H9 (cell line): ENCODE results near the gene CAMK2B. TPM values are rescaled to one million over a fixed set of nuclear protein-coding genes. Genes with fewer than 3 reads are reported as not detected.

Source experiments
- DNase-seq: peaks from one replicate; pipeline ENCODE4 v3.0.0-alpha.2; 2017
- H2AFZ ChIP-seq: one replicate; pipeline ENCODE4 v1.6.1; 2013; ENCODE audit warnings: mild to moderate bottlenecking, low read length, control low read depth, moderate library complexity
- H2AK5ac ChIP-seq: 2 replicates; pipeline ENCODE4 v1.6.1; 2013; ENCODE audit warnings: low read length, control low read depth, mixed read lengths; ENCODE audit not compliant: insufficient read length
- H2BK120ac ChIP-seq: one replicate; pipeline ENCODE4 v1.6.1; 2013; ENCODE audit warnings: low read depth, mild to moderate bottlenecking, low read length, control low read depth, inconsistent platforms; ENCODE audit not compliant: poor library complexity, severe bottlenecking
- H2BK12ac ChIP-seq: 2 replicates; pipeline ENCODE4 v1.6.1; 2013; ENCODE audit warnings: low read length, control low read depth, mixed read lengths, low read depth; ENCODE audit not compliant: insufficient read length
- H2BK15ac ChIP-seq: 2 replicates; pipeline ENCODE4 v1.6.1; 2013; ENCODE audit warnings: low read depth, low read length, control low read depth
- H2BK20ac ChIP-seq: one replicate; pipeline ENCODE4 v1.6.1; 2013; ENCODE audit warnings: low read depth, mild to moderate bottlenecking, low read length, control low read depth, inconsistent platforms; ENCODE audit not compliant: poor library complexity, severe bottlenecking
- H2BK5ac ChIP-seq: 2 replicates; pipeline ENCODE4 v1.6.1; 2013; ENCODE audit warnings: low read length, control low read depth, mixed read lengths; ENCODE audit not compliant: insufficient read length
- H3K14ac ChIP-seq: 2 replicates; pipeline ENCODE4 v1.6.1; 2013; ENCODE audit warnings: low read length, control low read depth; ENCODE audit not compliant: insufficient read depth
- H3K18ac ChIP-seq: 2 replicates; pipeline ENCODE4 v1.6.1; 2013; ENCODE audit warnings: low read depth, mild to moderate bottlenecking, mixed read lengths, low read length, control low read depth; ENCODE audit not compliant: insufficient read length
- H3K23ac ChIP-seq: 2 replicates; pipeline ENCODE4 v1.6.1; 2013; ENCODE audit warnings: low read length, control low read depth, mixed read lengths, low read depth; ENCODE audit not compliant: insufficient read length
- H3K23me2 ChIP-seq: 2 replicates; pipeline ENCODE4 v1.6.1; 2013; ENCODE audit warnings: low read depth, mild to moderate bottlenecking, mixed read lengths, low read length, control low read depth; ENCODE audit not compliant: insufficient read length, poor library complexity, severe bottlenecking
- H3K27ac ChIP-seq: 2 replicates; pipeline ENCODE4 v1.5.1; 2013; ENCODE audit warnings: low read length, control low read depth, mixed read lengths, low read depth; ENCODE audit not compliant: insufficient read length
- H3K27me3 ChIP-seq: 2 replicates; pipeline ENCODE4 v1.6.1; 2013; ENCODE audit warnings: low read length, control low read depth, inconsistent platforms; ENCODE audit not compliant: insufficient read depth
- H3K4ac ChIP-seq: 2 replicates; pipeline ENCODE4 v1.6.1; 2013; ENCODE audit warnings: low read depth, mild to moderate bottlenecking, control low read depth, inconsistent platforms, low read length, moderate library complexity
- H3K4me1 ChIP-seq: 2 replicates; pipeline ENCODE4 v1.6.1; 2013; ENCODE audit warnings: low read length, control low read depth, inconsistent platforms; ENCODE audit not compliant: insufficient read depth
- H3K4me2 ChIP-seq: 2 replicates; pipeline ENCODE4 v1.6.1; 2013; ENCODE audit warnings: low read length, control low read depth, mixed read lengths; ENCODE audit not compliant: insufficient read length, insufficient read depth
- H3K56ac ChIP-seq: 2 replicates; pipeline ENCODE4 v1.6.1; 2013; ENCODE audit warnings: low read depth, mild to moderate bottlenecking, mixed read lengths, low read length, control low read depth; ENCODE audit not compliant: insufficient read length
- H3K79me1 ChIP-seq: 2 replicates; pipeline ENCODE4 v1.6.1; 2013; ENCODE audit warnings: low read depth, mild to moderate bottlenecking, moderate library complexity, low read length, control low read depth, inconsistent platforms; ENCODE audit not compliant: insufficient read depth, poor library complexity, severe bottlenecking
- H3K79me2 ChIP-seq: 2 replicates; pipeline ENCODE4 v1.6.1; 2013; ENCODE audit warnings: low read length, control low read depth, inconsistent platforms; ENCODE audit not compliant: insufficient read depth
- H3K9ac ChIP-seq: 2 replicates; pipeline ENCODE4 v1.6.1; 2013; ENCODE audit warnings: low read length, control low read depth, mixed read lengths; ENCODE audit not compliant: insufficient read length; ENCODE audit errors: extremely low read depth
- H3K9me3 ChIP-seq: one replicate; pipeline ENCODE4 v1.6.1; 2013; ENCODE audit warnings: low read depth, low read length, inconsistent platforms; ENCODE audit not compliant: control insufficient read depth
- H3T11ph ChIP-seq: one replicate; pipeline ENCODE4 v1.6.1; 2013; ENCODE audit warnings: mild to moderate bottlenecking, low read length, control low read depth, inconsistent platforms
- H4K20me1 ChIP-seq: one replicate; pipeline ENCODE4 v1.6.1; 2013; ENCODE audit not compliant: control insufficient read depth, insufficient read length, insufficient read depth
- H4K5ac ChIP-seq: 2 replicates; pipeline ENCODE4 v1.6.1; 2013; ENCODE audit warnings: low read depth, mild to moderate bottlenecking, mixed read lengths, low read length, control low read depth; ENCODE audit not compliant: insufficient read length
- H4K8ac ChIP-seq: replicated peaks from 2 replicates; pipeline ENCODE4 v1.6.1; 2013; ENCODE audit warnings: low read length, control low read depth, mixed read lengths, low read depth; ENCODE audit not compliant: insufficient read length
- H4K91ac ChIP-seq: 2 replicates; pipeline ENCODE4 v1.6.1; 2013; ENCODE audit warnings: low read depth, mild to moderate bottlenecking, moderate library complexity, mixed read lengths, low read length, control low read depth; ENCODE audit not compliant: insufficient read length
- H3K27ac Mint-ChIP-seq, 3 experiments: 2 replicates in 2 of 3; 3 replicates in 1 of 3; pipeline ENCODE4 v1.8.0; 2020 to 2021; ENCODE audit warnings: mixed read lengths in 3 of 3, mild to moderate bottlenecking in 1 of 3, moderate library complexity in 1 of 3
- H3K27me3 Mint-ChIP-seq: 2 replicates; pipeline ENCODE4 v1.8.0; 2021; ENCODE audit warnings: low read depth, mild to moderate bottlenecking, moderate library complexity, mixed read lengths
- H3K36me3 Mint-ChIP-seq, 3 experiments: 2 replicates in 2 of 3; 3 replicates in 1 of 3; pipeline ENCODE4 v1.8.0; 2020 to 2021; ENCODE audit warnings: low read depth in 3 of 3, mixed read lengths in 3 of 3; ENCODE audit not compliant: insufficient read depth in 1 of 3
- H3K4me1 Mint-ChIP-seq, 2 experiments: 2 replicates each; pipeline ENCODE4 v1.8.0; 2020; ENCODE audit warnings: mixed read lengths in 2 of 2
- H3K4me3 Mint-ChIP-seq, 2 experiments: 2 replicates in 1 of 2; 3 replicates in 1 of 2; pipeline ENCODE4 v1.8.0; 2020 to 2021; ENCODE audit warnings: mild to moderate bottlenecking in 2 of 2, mixed read lengths in 2 of 2, moderate library complexity in 1 of 2
- H3K9me3 Mint-ChIP-seq, 2 experiments: 2 replicates in 1 of 2; 3 replicates in 1 of 2; pipeline ENCODE4 v1.8.0; 2020; ENCODE audit warnings: mild to moderate bottlenecking in 2 of 2, mixed read lengths in 2 of 2, moderate library complexity in 1 of 2
- WGBS: extraction: QIAGEN DNeasy Blood & Tissue Kit; methylation state at CpG from one replicate; pipeline ENCODE4 v1.1.7; 2013; ENCODE audit warnings: missing lambda C conversion rate, low lambda C conversion rate, mixed read lengths; ENCODE audit not compliant: insufficient read length; ENCODE audit errors: extremely low coverage; 5-methylcytosine and 5-hydroxymethylcytosine counted together
- total RNA-seq: library from RNA; stranded (reverse); gene quantifications from 2 replicates; pipeline ENCODE4 v1.2.1, GENCODE V29; 2021
- TF ChIP-seq, protein P1 (sequence below): fragments of 200-600 bp; sonication (generic); conservative IDR thresholded peaks from 3 replicates; pipeline ENCODE4 v1.8.0; 2021; ENCODE audit warnings: antibody characterized with exemption, mild to moderate bottlenecking

CAMK2B gene
- total RNA-seq, 1 experiment from 2014 or later = 0.17 TPM

DNA sequence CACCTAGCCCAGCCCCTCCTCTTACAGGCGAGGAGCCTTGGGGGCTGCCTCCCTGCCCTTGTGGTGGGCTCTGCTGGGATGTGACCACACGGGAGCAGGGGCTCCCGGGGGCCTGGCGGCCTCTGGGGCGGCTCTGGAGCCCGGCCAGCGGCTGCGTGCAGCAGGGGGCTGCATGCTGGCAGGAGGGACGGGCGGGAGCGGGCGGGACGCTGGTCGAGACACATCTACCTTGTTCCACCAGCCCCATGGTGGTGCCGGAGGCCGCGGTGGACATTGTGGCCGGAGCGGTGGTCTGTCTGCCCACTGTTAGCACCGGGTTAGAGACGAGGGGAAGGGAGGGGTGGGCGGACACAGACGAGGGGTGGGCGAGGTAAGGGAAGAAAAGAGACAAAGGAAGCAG, 86.0 kb downstream of the CAMK2B start:
- Histone ChIP-seq H3T11ph (no peak overlapping the region), H2AFZ (no peak overlapping the region), H3K79me2 (no peaks in the 10 kb centered on the region), H3K23ac (no peak overlapping the region), H3K14ac (no peak overlapping the region), H2BK12ac (no peak overlapping the region), H3K18ac (no peak overlapping the region), H3K56ac (no peak overlapping the region), H4K8ac (no peak overlapping the region), H3K27me3 (no peaks in the 10 kb centered on the region), H2BK120ac (no peak overlapping the region), H3K23me2 (no peaks in the 10 kb centered on the region), H2BK15ac (no peak overlapping the region), H3K9ac (no peak overlapping the region), H3K4me2 (no peak overlapping the region), H3K27ac (no peak overlapping the region), H4K20me1 (peaks cover 3% of the 10 kb centered on the region), H4K5ac (no peak overlapping the region), H3K4ac (no peak overlapping the region), H3K9me3 (no peaks in the 10 kb centered on the region), H3K4me1 (no peaks in the 10 kb centered on the region), H2BK5ac (no peak overlapping the region), H3K79me1 (no peaks in the 10 kb centered on the region), H2AK5ac (no peak overlapping the region), H2BK20ac (no peak overlapping the region), H4K91ac (no peak overlapping the region)
- WGBS = no CpG with 5 or more reads among the region's 24 CpGs
- H3K4me3 Mint-ChIP-seq = no peak overlapping the region
- H3K9me3 Mint-ChIP-seq = no peaks in the 10 kb centered on the region
- no peak for DNase-seq
- H3K27ac Mint-ChIP-seq = no peak overlapping the region; a peak in 1 of 7 replicates
- TF ChIP-seq, protein P1, sequence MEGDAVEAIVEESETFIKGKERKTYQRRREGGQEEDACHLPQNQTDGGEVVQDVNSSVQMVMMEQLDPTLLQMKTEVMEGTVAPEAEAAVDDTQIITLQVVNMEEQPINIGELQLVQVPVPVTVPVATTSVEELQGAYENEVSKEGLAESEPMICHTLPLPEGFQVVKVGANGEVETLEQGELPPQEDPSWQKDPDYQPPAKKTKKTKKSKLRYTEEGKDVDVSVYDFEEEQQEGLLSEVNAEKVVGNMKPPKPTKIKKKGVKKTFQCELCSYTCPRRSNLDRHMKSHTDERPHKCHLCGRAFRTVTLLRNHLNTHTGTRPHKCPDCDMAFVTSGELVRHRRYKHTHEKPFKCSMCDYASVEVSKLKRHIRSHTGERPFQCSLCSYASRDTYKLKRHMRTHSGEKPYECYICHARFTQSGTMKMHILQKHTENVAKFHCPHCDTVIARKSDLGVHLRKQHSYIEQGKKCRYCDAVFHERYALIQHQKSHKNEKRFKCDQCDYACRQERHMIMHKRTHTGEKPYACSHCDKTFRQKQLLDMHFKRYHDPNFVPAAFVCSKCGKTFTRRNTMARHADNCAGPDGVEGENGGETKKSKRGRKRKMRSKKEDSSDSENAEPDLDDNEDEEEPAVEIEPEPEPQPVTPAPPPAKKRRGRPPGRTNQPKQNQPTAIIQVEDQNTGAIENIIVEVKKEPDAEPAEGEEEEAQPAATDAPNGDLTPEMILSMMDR = no peak
- peaks cover 0 to 1% (median 0%) of the 10 kb centered on the region in 3 experiments; a peak in 1 of 7 replicates for H3K36me3 Mint-ChIP-seq
- no peaks in the 10 kb centered on the region; the same call in 1 of the 2 replicates for H3K27me3 Mint-ChIP-seq
- peaks cover 9 to 15% of the 10 kb centered on the region in 2 experiments for H3K4me1 Mint-ChIP-seq
